Neural progenitor cell (in vitro differentiated cells): ENCODE data around the gene FAM111A.

ENCODE experiments used
- EZH2phosphoT487 ChIP-seq: fragments of 200-600 bp; sonication (generic); IDR thresholded peaks from 2 replicates; pipeline ENCODE4 v1.6.1; 2017; ENCODE audit warnings: antibody characterized with exemption
- TF ChIP-seq, protein P1 (sequence below): fragments of 200-600 bp; sonication (generic); IDR thresholded peaks from 2 replicates; pipeline ENCODE4 v1.5.1; 2017; ENCODE audit warnings: antibody characterized with exemption, mild to moderate bottlenecking

DNA sequence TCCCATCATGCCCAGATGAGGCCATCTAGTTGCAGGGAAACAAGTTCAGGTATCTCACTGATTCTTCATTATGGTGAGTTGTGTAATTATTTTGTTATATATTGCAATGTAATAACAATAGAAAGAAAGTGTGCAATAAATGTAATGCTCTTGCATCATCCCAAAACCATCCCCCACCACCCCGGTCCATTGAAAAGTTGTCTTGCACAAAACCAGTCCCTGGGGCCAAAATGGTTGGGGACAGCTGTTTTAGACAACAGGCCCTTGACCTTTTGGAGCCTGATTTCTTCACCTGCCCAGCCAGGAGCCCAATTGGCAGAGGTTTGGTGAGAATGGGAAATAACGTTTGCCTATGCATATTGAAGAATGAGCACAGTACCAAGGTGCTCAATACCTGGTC lies 54.1 kb downstream of the FAM111A start:
- TF ChIP-seq, protein P1, sequence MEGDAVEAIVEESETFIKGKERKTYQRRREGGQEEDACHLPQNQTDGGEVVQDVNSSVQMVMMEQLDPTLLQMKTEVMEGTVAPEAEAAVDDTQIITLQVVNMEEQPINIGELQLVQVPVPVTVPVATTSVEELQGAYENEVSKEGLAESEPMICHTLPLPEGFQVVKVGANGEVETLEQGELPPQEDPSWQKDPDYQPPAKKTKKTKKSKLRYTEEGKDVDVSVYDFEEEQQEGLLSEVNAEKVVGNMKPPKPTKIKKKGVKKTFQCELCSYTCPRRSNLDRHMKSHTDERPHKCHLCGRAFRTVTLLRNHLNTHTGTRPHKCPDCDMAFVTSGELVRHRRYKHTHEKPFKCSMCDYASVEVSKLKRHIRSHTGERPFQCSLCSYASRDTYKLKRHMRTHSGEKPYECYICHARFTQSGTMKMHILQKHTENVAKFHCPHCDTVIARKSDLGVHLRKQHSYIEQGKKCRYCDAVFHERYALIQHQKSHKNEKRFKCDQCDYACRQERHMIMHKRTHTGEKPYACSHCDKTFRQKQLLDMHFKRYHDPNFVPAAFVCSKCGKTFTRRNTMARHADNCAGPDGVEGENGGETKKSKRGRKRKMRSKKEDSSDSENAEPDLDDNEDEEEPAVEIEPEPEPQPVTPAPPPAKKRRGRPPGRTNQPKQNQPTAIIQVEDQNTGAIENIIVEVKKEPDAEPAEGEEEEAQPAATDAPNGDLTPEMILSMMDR = no peak
- no peak for TF ChIP-seq EZH2phosphoT487
